GM21619 (cell line): Measurements from ENCODE around the gene PARD3.

ENCODE experiments used
- ATAC-seq: cut with Tn5 transposase; IDR thresholded peaks from one replicate; pipeline ENCODE4 v1.9.1; 2021; ENCODE audit not compliant: unreplicated experiment

PARD3 gene

DNA sequence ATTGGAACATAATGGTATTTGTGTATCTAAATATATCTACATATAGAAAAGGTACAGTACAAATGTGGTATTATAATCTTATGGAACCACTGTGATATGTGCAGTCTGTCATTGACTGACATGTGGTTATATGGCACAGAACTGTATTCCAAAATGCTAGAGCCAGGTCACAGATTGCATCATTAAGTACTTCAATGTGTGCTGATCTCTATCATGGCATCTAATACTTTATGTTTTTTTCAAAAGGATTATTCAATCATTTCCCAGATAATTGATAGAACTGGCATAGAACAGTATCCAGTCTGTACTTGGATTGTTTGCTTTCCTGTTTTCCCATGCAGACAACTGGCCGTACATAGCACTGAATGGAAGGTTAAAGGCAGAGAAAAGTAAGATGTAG is 662.7 kb downstream of the PARD3 start:
- ATAC-seq = no peak

DNA sequence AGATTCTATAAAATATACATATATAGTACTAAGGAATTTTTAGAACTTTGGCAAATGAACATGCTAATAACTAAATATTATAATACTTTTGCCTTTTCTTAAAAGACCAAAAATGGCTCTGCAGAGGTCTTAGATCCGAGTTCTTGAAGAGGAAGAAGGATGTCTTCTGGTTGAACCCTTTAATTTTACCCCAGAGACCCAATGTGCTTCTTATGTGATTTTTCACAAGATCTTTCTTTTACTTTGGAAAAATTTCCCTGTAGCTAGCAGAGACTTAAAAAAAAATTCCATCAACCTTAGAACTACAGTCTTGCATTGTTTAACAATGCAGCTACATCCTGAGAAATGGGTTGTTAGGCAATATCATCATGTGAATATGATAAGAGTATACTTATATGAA is 663.2 kb downstream of the PARD3 start:
- ATAC-seq = no peak

DNA sequence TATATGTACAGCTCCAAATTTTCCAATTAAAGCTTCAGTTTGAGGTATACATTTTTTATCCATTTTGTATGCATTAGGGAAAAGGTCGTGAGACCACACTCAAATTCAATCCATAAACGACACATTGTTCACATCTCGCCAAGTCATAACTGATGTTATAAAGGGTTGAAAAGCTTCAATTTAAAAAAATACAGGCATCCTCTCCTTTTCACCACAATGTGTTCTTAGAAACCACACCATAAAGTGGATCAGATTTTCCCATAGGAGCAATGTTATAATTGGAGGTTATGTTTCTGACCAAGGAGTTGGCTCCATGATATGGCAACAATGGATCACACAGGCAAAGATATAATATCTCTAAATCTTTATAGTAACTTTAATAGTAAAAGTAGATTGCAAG is 663.6 kb downstream of the PARD3 start:
- ATAC-seq = no peak

DNA sequence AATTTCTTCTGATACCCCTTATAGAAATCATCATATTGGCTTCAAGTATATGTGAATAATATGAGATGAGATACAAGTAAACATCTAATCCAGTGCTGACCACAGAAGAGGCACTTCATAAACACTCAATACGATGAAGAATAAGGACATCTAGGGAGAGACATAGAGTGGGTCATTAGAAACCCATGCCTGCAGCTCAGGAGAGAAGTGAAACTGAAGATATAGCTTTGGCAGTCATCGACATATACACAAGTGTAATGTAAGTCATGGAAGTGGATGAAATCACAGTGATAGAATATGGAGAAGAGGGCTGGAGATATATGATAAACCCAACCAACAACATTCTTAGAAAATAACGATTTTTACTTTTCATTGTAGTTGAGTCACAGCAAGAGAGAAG is 665.0 kb downstream of the PARD3 start:
- no peak for ATAC-seq

DNA sequence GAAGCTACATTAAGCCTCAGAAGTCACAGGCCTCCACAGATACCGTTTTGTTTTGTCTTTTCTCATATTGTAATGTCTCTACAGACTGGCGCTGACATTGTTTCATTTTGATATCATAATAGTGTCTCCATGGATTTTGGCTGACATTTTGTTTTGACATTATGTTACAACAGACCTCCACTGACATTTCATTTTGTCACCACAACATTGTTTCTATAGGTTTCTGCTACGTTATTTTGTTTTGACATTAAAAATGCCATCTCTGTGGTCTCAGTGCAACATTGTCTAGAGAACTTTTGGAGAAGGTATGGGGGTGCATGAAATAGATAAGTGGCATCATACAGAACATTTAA is 666.8 kb downstream of the PARD3 start:
- ATAC-seq = no peak

DNA sequence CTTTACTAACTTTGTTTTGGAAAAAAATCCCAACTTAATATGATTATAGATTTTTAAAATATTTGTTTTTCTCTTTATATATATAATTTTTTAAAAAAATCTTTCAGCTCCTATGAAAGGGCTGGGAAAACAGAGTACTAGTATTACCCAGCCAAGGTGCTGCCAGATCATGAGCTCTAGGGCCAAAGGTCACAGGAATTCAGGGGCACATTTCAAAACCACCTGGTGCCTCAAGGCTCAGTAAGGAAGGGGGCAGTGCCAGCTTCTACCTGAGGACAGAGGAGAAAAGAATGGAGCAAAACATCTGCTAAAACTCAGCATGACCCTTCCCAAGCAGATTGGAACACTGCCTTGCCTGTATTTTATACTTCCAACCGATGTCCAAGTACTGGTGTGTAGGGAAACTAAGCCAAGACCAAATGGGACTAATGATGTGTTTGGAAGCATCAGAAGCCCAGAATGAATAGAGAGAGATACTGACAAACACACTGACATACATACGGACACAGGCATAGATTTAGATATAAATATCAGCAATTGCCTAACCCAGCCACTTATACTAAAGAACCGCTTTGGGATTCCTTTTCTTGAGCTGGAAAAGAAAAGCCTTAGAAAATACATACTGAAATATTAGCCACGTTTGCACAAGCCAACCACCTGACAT is 667.3 kb downstream of the PARD3 start:
- no peak for ATAC-seq

DNA sequence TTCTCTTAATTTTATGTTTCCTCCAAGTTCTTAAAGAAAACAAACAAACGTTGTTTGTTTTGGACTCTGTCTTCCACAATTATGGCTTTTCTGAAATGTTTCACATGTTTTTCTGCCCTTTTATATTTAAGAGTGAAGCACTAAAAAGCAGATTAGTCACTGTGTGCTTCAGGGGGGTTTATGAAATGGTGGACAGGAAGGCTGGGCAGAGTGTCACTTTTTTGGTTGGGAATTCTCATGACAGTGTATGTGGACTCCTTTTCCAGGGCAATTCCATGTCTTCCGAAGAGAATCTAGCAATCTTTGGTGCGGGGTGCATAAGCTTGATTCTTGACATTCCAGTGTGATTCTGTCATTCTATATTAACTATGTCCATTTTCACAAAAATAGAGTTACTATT is 669.4 kb downstream of the PARD3 start:
- ATAC-seq = no peak

DNA sequence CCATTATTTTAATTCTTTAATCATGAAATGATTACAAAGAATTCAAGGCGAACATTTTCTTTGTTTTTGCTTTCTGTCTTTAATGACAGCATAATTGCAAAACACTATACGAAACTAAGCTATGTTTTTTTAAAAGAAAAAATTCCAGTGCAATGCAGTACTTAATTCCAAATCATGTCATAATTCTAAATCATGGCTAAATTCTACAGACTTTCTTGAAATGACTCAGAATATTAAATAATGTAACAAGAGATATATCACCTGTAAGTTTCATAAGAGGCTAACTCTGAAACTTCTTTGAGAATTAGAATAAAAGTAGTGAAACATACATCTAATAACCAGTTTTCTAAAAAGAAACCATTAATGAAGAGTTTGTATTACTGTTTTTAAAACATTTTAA is 671.6 kb downstream of the PARD3 start:
- no peak for ATAC-seq

DNA sequence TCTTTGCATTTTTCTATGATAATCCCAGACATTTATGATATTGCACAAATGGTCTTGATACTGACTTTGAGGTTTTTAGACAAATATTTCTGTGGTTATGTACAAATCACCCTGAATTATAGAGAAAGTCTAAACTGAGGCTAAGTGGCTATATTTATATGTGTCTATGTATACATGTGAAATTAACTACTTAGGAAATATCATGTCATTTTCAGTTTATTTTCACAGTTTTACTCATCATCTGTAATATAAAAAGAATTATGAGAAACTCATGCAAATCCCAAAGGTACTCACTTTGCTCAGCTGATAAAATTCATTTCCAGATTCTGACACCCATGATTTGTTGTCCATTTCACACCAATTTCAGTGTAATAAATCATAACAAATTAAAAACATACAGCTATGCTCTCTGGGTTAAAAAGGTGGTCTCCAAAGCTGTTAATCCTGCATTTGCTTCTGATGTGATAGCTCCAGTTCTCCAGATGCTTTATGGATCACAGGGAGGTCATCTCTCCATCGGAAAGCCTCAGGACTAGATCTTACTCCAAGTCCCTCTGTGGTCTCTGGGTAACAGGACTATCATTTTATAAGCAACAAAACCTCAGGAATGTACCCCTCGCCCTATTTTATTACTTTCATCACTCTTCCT is 673.9 kb downstream of the PARD3 start:
- no peak for ATAC-seq

DNA sequence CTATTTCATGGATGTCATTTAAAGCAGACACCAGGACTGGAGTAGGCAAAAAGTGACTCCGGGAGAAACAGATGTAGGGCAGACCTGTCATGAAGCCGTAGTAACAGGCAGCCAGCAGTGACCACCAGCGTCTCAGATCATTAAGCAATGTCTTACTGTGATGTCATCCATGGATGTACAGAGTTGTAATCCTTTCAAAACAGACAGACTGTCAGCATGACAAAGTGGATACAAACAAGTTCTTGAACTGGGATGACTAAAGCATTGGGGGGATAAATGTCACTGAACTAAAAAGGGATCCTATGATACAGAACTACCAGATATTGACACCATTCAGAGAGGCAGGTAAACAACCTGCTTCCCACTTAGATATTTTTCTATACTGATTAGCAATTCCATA is 675.5 kb downstream of the PARD3 start:
- ATAC-seq = no peak

DNA sequence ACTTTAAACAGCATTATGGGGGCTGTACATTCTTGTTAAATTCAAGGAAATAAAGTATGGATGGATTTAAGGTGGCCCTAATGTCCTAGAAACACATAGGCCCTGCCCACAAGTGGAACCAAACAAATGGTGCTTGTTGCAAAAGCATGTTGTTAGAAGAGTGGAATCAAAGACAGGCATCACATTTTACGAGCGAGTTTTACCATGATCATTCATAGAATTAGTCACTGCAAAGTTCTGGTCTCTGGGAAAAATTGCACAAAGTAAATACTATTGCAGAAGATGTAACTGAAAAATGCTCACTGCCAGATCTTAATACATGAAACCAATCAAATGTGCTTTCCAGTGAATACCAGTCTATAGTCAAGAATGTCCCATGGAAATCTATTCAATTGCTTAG is 677.1 kb downstream of the PARD3 start:
- ATAC-seq = no peak

DNA sequence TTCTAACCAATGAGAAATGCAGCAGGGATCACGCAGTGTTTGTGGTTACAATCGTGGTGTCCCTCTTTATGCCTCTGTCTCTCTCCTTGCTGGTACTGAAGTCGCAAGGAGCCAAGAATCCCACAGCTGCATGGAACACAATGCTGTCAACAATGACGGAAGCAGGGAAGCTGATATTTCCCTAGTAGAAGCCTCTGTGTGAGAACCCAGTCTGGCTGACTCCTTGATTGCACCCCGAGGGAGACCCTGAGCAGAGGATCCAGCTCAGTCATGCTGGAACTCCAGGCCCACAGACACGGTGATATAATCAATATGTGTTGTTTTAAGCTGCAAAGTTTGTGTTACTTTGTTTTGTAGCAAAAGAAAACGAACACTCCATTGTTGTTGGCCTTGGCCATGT is 677.9 kb downstream of the PARD3 start:
- no peak for ATAC-seq

DNA sequence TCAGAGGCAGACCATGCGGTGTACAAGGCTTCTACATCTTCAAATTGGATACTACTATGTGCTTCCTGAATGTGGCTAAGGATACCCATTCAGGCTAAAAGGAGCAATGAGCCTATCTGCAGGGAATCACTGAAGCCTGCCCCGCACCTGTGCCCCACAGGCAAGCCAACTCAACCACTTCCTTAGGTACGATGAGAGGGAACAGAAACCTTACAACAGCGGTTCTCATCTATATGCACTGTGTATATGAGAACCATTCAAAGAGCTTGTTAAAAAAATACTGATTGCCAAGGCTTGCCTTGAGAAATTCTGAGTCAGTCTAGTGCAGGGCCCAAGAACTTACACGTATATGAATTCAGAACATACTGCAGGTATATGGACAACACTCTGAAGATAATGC is 679.6 kb downstream of the PARD3 start:
- ATAC-seq = no peak

DNA sequence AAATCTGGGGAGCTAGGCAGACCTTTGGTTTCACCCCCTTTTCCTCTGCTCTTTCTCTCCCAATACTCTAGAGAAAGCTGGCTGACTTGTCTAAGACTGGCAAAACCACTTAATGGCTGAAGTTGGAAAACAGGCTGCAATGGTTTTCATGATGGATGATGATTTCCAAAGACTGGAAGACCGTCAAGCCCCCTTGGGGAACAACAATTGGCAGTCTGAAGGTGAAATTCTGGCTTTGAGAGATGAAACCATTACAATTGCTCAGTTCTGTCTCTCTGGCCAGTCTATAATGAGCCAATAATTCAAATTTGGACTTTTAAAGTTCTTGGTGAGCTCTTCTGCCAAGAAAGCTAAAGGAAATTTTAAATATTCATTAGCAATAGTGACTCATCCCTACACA is 680.5 kb downstream of the PARD3 start:
- no peak for ATAC-seq

DNA sequence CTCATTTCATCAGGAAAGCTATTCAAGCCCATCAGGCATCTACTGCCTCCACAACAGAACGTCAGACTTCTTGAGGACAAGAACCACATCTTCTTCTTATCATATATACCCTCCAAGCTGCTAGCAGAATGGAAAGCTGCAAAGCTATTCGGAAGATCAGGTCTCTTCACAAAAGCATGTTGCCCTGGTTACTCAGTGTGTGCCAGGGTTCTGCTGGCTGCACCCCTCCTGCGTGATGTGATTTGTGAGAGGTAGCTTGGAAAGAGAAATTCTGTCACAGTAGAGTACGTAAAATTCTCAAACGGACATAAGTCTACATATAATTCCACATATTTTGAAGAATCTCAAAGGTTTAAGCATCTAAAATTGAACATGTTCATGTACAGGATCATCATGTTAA is 681.7 kb downstream of the PARD3 start:
- ATAC-seq = no peak

DNA sequence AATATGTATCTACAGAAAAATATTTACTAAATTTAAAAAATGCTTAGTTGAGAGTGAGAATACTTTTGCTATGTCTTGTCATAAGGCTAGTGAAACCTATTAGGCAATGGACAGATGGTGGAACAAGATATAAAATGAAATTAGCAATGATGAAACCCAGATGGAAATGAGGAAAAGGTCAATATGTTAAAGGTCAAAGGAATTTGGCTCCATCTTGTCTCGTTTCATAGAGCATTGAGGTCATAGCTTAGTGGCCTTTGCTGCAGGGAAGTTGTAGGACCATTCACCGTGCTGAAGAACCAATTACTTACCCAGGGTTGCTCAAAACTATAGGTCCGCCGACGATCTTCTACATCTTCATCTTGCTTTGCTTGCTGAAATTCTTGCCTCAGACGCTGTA is 683.9 kb downstream of the PARD3 start:
- no peak for ATAC-seq

DNA sequence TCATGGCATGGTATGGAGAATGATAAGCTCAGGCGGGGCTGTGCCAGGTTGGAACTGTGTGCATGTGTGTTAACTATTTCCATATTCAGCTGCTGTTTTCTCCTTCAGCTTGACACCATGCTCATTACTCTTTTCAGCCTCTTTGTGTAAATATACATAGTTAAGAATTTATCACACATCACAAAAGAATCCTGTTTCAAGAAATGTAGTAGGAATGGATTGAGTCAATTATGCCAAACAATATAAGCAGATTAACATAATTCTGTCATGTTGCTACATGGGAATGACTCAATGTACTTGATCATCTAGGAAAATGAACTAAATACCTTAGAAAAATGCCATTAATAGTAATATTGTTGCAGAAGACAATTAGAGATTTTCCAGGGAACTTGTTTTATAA is 687.4 kb downstream of the PARD3 start:
- no peak for ATAC-seq

DNA sequence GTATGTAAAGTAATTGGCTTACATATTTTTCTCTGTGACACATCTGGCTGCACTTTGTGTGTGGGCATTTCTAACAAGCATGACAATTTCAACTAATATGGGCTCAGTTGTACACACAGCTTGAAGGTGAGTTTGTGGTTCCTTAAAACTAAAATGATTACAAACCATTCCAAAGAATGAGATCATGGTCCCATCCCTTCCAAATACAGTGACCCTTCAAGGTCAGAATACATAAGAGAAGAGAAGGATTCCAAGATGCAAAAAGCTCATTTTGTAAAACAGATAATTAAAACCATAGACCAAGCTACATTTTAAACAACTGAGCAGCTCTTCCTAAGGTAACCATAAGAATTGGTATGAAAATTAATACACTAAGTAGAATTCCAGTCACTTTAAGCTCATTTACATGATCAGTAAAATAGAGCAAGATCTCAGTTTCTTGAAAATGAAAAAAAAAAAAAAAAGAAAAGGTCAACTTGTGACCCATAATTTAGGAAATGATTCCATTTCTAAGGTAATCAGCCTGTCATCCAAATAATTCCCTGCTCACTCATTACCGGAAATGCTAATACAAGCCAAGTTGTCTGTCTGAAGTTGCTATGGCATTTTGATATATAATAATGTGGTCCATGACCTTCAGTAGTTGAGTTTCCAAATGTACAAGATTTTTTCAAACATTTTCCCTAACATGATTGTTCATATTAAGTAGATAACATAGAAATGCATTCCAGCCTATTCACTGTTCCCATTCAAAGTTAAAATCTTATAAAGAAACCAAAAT is 688.5 kb downstream of the PARD3 start:
- ATAC-seq = no peak

DNA sequence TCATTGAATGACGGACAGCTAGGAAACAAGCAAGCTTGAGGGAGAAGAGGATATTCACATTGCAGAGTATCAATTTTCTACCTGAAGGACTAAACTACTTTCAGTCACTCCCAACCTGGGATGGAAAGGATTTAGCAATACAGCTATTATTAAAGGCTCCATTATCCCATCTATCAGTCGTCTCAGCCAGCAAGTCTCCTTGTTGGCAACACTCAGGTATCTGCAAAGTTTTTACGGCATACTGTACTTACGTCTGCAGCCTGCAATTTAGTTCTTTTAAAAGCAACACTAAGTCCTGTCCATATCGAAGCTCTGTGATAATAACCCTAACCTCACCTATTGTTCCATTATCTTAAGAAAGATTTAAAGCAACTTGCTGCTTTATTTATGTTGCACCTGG is 689.4 kb downstream of the PARD3 start:
- ATAC-seq = no peak

DNA sequence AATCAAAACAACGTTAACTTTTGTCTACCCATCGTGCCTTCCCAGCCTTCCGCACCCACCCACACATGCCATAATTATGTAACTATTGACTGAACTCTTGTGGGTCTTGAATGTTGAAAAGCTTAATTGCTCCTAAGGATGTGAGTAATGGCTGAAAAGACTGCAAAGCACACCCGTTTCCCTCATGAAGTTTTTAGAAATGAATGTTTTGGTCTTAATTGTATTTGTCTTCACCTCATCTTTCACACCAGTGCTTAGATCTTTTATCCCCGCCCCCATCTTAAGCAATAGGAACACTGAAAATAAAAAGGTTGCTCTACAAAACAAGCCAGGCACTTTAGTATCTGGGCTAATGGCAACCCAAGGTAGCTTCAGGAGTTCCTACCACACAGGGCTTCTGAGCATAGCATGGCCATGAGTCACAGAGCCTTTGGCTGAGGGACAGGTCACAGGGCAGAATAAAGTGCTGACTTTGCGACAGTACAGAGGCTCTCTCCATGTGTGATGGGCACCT is 690.5 kb downstream of the PARD3 start:
- no peak for ATAC-seq

DNA sequence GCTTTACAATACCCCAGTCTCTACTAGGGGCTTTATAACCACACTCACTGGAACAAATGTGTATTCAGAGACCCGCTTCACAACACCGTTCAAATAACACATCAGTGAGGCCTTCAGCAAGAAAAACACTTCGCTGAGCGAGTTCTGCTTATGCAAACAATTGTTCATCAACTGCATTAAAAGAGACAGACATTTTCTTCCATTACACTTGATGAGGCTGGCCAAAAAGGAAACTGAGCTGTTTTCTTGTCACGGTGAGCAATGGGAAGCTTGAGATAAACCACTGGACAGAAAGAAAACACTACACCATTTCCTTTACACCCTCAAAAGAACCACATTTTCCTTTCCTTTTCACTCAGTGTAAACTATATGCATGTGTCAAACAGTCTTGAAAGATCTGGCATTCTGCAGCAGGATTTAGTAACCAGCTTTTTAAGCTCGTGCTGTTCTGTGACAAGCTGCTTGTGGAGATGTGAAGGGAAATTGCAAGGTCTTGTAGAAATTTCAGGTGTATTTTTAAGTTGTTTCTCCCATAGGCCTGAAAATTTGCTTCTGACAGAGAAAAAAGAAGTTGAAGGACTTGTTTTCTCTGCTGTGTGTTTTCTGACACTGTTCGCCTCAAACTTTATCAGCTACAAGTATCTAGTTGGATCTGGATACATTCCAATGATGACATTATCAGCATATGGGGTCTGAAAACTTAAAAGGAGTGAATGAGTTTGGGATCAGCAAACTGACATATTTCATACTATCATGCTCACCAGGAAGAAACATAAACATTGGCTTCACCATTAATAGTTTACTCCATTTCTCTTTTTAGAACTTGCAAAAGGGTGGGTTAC is 693.1 kb downstream of the PARD3 start:
- ATAC-seq = no peak
